Lower leg skin (tissue), 3 donors: ENCODE results near the gene MAT2B.

ENCODE experiments used
- POLR2A ChIP-seq, 2 donors: fragments of 450-650 bp; IDR thresholded peaks; one replicate each; pipeline ENCODE4 v1.6.1; 2016 to 2017; ENCODE audit warnings: antibody characterized with exemption in 2 of 2, mild to moderate bottlenecking in 1 of 2, moderate library complexity in 1 of 2
- TF ChIP-seq, protein P1 (sequence below), 3 donors: fragments of 450-650 bp; IDR thresholded peaks; one replicate each; pipeline ENCODE4 v1.5.1; 2016; ENCODE audit warnings: antibody characterized with exemption in 3 of 3, mild to moderate bottlenecking in 3 of 3, moderate library complexity in 2 of 3

DNA sequence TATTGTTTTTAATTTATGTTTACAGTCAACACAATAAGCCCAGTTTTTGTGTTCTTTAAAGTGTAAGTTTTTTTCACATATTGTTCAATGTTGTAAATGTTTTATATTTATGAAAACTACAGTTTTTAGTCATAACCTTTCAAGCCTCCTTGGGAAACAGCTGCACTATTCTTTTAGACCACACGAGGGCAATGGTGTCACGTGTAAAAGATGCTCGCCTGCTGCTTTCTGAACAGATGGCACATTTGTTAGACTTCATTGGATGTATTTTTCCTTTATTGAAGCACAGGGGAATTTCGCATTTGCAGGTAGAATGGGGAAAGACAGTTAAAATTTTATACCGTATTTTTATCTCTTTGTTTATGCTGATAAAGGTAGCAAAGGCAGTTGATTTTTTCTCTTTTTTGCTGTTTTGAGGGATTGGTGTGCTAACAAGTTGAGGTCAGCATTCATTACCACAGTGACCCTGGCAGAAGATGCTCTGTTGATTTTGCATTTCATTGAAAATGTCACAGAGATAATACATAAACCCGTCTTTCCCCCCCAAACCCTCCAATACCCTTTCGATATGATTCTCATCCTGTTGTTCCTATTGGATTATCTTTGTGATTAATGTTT is 59.0 kb downstream of the MAT2B start:
- no peak for TF ChIP-seq POLR2A (IDR thresholded peaks at IDR 0.05)
- TF ChIP-seq, protein P1, sequence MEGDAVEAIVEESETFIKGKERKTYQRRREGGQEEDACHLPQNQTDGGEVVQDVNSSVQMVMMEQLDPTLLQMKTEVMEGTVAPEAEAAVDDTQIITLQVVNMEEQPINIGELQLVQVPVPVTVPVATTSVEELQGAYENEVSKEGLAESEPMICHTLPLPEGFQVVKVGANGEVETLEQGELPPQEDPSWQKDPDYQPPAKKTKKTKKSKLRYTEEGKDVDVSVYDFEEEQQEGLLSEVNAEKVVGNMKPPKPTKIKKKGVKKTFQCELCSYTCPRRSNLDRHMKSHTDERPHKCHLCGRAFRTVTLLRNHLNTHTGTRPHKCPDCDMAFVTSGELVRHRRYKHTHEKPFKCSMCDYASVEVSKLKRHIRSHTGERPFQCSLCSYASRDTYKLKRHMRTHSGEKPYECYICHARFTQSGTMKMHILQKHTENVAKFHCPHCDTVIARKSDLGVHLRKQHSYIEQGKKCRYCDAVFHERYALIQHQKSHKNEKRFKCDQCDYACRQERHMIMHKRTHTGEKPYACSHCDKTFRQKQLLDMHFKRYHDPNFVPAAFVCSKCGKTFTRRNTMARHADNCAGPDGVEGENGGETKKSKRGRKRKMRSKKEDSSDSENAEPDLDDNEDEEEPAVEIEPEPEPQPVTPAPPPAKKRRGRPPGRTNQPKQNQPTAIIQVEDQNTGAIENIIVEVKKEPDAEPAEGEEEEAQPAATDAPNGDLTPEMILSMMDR (IDR thresholded peaks at IDR 0.05): peak in 1 of 3 donors; percentile 40
